Brain microvascular endothelial cell (primary cell): Measurements from ENCODE around the gene TAS2R9.
A peak's percentile ranks its signal among the peaks of the same experiment; 100 is the strongest.

Experiments used
- DNase-seq: peaks from one replicate; pipeline ENCODE4 v3.0.0-alpha.2; 2020
- H3K27ac ChIP-seq: fragments of 250-450 bp; sonication (Bioruptor Pico); 2 replicates; pipeline ENCODE4 v1.5.1; 2020; ENCODE audit warnings: mild to moderate bottlenecking, moderate library complexity
- H3K27me3 ChIP-seq: fragments of 250-450 bp; sonication (Bioruptor Pico); replicated peaks from 2 replicates; pipeline ENCODE4 v1.5.1; 2020; ENCODE audit warnings: mild to moderate bottlenecking
- H3K36me3 ChIP-seq: fragments of 250-450 bp; sonication (Bioruptor Pico); replicated peaks from 2 replicates; pipeline ENCODE4 v1.5.1; 2020; ENCODE audit warnings: mild to moderate bottlenecking
- H3K4me3 ChIP-seq: 2 replicates; pipeline ENCODE4 v1.5.1; 2011; ENCODE audit warnings: low read depth, mild to moderate bottlenecking, control low read depth, low read length, moderate library complexity
- in situ Hi-C: cut with HindIII; loops from 2 replicates; pipeline ENCODE4 v1.10.0; 2017; ENCODE audit warnings: low sequenced_read_pairs, low pct_ligation_motif_present
- TF ChIP-seq, protein P1 (sequence below): IDR thresholded peaks from 2 replicates; pipeline ENCODE4 v1.5.1; 2011; ENCODE audit warnings: low read depth, mild to moderate bottlenecking, moderate library complexity, low read length, control low read depth, inconsistent platforms; ENCODE audit errors: missing control alignments

The TAS2R9 gene

DNA sequence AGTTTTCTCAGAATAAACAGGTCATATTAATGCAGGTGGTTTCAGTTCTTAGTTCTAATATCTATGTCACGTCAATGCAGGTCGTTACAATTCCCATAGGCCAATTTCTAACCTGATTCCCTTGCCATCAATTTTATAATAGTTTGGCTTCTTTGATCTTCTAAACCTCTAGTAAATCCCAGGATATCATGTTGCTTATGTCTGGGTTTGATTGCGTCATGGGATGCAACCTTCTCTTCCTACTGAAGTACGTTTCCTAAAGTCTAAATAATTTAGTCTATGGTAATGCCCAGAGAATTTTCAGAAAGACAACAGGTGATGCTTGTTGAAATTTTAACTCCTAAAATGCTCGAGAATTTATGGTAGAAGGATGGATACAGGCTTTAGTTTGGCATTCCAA is 26.7 kb downstream of the TAS2R9 start:
- DNase-seq = no peak
- in situ Hi-C loops = loop anchor here (25.0 kb wide), 1 partner anchor 704 kb away; no protein-coding TSS in a partner anchor
- Histone ChIP-seq H3K27ac (no peak overlapping the region), H3K4me3 (no peak overlapping the region), H3K27me3 (no peaks in the 10 kb centered on the region), H3K36me3 (no peaks in the 10 kb centered on the region)
- TF ChIP-seq, protein P1, sequence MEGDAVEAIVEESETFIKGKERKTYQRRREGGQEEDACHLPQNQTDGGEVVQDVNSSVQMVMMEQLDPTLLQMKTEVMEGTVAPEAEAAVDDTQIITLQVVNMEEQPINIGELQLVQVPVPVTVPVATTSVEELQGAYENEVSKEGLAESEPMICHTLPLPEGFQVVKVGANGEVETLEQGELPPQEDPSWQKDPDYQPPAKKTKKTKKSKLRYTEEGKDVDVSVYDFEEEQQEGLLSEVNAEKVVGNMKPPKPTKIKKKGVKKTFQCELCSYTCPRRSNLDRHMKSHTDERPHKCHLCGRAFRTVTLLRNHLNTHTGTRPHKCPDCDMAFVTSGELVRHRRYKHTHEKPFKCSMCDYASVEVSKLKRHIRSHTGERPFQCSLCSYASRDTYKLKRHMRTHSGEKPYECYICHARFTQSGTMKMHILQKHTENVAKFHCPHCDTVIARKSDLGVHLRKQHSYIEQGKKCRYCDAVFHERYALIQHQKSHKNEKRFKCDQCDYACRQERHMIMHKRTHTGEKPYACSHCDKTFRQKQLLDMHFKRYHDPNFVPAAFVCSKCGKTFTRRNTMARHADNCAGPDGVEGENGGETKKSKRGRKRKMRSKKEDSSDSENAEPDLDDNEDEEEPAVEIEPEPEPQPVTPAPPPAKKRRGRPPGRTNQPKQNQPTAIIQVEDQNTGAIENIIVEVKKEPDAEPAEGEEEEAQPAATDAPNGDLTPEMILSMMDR = no peak

DNA sequence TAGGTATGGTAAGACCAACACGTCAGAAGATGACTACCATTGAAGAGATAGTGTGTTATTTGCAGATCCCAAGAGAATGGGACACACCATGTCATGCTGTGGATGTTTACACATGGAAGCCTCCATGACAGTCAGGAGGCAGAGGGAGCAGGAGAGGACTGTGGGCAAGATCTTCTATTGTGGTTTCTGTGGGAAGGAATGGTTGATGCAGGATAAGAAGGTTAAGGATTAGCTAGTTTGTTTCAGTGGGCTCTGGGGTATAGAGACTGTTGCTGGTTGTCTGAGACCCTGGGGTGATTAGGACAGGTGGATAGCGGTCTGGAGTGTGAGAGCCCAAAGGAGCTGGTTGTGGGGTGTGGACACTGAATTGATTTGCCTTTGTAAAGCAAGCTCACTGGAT is 30.9 kb downstream of the TAS2R9 start:
- H3K36me3 ChIP-seq = no peaks in the 10 kb centered on the region
- TF ChIP-seq, protein P1 = no peak
- H3K4me3 ChIP-seq = no peak overlapping the region
- no peak overlapping the region for H3K27ac ChIP-seq
- no peaks in the 10 kb centered on the region for H3K27me3 ChIP-seq
- in situ Hi-C loops = loop anchor here (25.0 kb wide), 1 partner anchor 708 kb away; no protein-coding TSS in a partner anchor
- no peak for DNase-seq

DNA sequence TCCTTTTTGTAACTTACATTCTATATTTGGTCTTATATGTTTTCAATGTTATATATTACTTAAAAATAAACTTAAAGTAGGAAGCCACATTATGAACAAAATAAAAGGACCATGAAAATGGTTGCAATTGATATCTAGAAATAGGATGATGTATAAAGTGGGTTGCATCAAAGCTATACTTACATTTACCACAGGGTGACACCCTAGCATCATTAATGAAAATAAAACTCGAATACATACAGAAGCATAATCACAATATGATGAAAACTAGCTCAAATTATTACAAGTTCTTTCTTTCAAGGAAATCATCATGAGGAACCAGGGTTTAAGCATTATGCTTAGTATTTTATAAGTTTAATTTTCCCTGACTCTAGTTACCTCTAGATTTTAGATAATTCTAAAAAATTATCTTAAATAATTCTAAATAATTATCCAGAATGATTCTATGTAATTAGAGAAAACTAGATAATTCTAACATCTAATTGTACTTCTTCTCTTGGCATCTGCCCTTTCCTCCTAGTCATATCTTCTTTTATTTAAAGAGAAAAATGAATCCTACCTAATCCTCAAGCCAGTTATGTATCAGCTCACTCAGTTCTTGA is 38.7 kb downstream of the TAS2R9 start:
- peaks cover 4% of the 10 kb centered on the region for H3K27me3 ChIP-seq

DNA sequence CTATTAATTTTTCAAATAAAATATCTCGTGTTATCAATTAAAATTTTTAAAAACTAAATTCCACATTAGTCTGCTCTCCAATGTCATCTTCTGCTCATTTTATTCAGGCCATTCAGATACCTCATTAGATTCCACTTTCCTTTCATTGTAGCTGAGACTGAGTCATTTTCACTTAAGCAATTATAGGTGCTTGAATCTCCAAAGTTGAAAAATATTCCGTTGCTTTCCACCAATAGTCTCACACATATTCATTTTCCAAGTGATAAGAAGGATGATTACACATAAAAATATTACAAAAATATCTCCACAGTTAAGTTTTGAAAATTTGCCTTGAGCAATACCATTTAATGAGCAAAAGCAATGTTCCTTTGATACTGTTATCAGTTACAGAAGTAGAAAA is 50.3 kb downstream of the TAS2R9 start:
- TF ChIP-seq, protein P1 = no peak
- in situ Hi-C loops = no loop called here
- Histone ChIP-seq H3K36me3 (no peaks in the 10 kb centered on the region), H3K27me3 (no peaks in the 10 kb centered on the region), H3K27ac (no peak overlapping the region), H3K4me3 (no peak overlapping the region)
- DNase-seq = no peak

More for the DNA sequence above, 38.7 kb downstream of the TAS2R9 start:
- in situ Hi-C loops = no loop called here
- peak; percentile 18 for DNase-seq
- no peak overlapping the region for H3K4me3 ChIP-seq
- no peaks in the 10 kb centered on the region for H3K36me3 ChIP-seq
- H3K27ac ChIP-seq = no peak overlapping the region
- TF ChIP-seq, protein P1 = peak; percentile 41
